ENCODE data around the gene NEK6.

Gene NEK6

DNA sequence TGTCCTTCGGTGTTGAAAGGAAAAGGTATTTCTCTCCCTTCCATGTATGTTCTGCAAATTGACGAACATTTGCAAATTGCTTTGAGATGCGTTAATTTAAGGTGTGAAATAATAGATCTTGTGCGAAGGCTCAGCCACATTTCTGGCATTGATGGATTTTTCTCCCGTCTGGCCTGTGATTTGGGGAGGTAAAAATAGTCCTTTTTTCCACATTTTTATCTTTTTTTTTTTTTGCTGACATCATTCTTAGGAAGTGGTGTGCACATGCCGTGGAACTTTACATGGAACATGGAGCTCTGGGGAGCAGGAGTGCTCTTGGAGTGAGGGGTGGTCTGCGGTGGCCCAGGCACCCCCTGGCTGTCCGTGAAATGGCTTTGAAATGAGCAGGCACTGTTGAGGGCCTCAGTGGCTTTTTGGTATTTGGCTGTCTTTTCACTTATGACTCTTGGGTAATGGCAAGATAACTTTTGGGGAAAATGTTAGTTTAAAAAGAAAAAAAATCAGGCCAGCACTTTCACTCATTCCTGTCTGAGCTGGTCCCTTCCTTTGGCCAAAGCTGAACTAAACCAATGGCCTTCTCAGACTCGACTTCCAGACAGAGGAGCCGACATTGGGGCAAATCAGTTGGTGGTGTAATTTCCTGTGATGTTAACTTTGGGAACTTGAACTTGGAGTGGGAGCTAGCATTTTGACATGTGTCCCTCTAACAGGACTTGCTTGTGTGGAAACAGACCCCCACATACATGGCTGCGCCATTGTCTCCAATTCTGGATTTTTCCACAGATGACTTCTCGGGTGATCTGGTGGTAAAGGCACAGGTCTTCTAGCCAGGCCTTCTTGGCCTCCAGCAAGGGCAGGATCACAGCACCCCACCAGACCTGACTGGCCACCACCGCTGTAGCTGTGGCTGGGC, 4.2 kb downstream of the NEK6 start:
- DNase-seq (ENCODE audit: low read depth in 2 of 2), result no peak

DNA sequence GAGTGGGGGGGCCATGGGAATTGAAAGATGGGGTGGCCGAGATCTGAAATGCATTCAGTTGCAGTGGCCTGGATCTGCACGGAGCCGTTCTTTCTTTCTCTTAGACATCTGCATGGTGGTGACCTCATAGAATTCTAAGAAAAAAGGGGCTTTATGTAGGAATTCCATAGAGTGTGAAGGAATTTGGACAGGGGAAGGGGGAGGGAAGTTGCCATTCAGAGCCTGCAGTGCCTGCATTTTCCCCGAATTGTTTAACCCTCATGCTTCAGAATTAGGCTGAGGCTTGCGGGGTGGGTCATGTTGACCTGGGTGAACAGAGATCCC, 4.9 kb downstream of the NEK6 start:
- DNase-seq (ENCODE audit: low read depth in 2 of 2), result no peak

DNA sequence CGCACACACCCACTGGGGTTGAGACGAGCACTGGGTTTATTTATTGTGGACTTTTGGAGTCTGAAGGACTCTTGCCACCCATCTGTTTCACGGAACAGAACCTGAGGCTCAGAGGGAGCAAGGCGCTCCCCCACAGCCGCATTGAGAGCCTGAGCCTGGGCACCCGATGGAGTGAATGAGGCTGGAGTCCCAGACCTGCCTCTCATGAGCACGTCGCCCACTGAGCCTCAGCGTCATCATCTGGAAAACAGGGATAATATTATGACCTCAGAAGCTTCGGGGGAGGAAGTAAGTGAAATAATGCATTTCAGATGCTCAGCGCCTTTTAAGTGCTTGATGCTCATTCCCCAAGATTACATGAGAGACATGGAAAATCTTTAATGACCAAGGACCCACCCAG, 5.5 kb downstream of the NEK6 start:
- no peak for DNase-seq (ENCODE audit: low read depth in 2 of 2)

DNA sequence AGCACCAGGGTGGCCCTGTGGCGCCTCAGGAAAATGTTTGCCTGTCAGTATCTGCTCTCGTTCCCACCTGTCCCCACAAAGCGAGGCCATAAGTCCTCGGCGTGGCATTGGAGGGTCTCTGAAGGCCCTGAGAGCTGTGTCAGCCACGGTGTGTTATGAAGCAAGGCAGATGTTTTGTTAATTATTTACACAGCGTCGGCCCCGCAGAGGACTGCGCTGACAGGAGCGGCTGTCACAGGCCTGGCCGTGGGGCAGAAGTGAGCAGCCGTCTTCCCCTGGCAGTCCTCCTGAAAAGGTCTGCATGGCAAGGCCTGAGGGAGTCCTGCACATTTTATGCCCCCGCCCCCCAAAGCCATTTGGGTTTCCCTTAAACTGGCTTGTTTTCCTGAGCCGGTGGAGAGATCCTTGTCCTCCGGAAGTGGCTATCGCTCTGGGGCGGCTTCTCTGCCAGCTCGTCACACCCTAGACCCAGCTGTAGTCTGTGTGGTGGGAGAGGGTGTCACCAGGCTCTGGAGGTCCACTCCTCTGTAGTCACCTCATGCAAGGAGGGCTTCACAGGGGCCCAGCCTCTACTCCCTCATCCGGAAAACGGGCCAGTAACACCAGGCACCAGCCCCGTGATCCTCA, 6.2 kb downstream of the NEK6 start:
- no peak for DNase-seq (ENCODE audit: low read depth in 2 of 2)

DNA sequence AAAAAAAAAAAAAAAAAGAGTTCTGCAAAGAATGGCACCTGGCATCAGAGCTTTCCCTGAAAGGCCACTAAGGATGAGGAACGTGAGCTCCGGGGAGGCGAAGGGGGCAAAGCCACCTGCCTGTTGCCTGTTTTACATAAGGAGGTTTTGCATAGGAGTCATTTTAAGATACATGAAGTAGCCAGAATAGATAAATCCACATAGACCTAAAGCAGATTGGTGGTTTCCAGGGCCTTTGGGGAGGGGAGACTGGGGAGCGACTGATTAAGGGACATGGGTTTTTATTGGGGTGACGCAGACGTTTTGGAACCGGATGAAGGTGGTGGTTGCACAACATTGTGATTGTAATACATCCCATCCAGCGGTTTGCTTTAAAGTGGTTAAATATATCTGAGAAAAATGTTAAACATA, 7.1 kb downstream of the NEK6 start:
- no peak for DNase-seq (ENCODE audit: low read depth in 2 of 2)

DNA sequence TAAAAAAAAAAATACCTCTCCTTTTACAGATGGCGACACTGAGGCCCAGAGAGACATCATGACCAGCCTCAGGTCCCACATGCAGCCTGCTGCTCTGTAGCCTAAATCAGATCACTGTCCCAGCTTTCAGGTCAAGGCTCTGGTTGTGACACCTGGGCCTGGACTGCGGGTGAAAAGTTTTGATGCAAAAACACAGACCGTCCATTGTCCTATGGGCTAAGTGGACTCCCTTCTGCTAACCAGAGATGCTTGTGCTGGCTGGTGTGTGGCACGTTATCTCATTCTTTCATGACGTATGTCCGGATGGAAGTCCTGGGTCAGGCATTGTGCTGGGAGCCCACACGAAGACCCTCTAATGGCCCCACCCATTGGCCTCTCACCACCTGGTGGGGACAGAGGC, 7.8 kb downstream of the NEK6 start:
- no peak for DNase-seq (ENCODE audit: low read depth in 2 of 2)

DNA sequence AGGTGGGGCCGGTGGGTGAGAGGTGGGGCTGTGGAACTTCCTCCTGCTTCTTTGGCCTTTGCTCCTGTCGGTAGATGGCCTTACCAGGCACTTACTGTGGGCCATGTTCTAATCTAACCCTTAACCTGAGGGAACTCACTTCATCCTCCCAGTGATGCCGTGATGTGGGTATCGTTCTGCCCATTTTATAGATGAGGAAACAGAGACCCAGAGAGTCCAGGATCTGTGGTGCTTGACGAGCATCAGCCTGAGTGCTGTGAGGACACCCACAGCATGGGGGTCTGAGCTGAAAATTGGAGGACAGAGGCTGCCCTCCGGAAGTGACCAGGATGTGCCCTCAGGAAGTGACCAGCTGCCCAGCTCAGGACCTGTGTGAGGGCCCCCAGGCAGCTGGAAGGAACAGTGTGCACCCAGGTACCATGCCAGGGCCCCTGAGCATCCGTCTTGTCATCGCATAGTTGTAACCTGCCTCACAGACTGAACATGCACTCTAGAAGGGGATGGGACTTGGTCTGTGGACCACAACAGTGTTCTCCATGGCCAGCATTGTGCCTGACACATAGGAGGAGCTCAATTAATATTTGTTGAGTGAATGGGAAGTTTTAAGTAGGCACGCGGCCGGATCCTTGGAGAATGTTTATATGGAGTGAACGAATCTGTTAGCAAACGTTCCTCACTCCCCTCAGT, 8.5 kb downstream of the NEK6 start:
- no peak for DNase-seq (ENCODE audit: low read depth in 2 of 2)

DNA sequence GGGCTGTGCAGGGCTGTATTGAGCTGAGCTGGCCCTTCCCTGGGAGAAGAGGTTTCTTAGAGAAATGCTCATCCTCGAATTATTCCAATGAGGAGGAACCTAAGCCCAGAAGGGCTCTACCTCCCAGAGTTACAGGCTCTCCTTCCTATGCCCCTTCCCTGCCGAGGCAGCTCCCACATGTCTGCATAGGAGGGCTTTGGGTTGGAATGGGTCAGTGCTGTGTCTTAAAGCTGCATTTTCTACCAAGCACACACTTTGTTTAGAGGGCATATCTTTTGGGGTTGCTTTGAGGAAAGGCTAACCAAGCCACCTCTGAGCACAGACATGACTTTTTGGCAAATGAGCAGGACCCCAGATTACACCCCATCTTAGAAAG, 9.1 kb downstream of the NEK6 start:
- DNase-seq (ENCODE audit: low read depth in 2 of 2), result no peak

DNA sequence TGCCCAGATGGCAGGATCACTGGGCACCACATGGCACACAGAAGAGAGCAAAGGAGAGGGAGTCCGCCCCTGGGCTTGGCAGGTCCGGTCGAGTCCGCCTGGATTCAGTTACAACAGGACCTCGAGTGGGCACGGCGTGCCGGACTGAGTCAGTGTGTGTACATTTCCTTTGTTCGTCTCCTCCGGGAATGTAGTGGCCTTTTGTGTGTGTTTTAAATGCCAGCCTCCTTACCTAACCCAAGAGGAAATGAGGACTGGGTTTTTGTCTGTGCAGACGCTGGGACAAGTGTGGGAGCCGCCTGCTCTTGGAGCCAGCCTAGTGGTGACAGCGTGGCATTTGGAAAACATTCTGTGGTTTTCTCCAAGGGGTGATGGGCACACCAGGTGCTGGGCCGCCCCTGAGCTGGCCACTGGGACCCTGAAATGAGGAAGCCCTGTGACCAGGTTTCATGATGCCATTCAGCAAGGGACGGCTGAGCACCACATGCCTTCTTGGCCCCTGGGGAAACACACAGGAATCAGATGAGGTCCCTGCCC, 9.6 kb downstream of the NEK6 start:
- DNase-seq (ENCODE audit: low read depth in 2 of 2), result no peak

DNA sequence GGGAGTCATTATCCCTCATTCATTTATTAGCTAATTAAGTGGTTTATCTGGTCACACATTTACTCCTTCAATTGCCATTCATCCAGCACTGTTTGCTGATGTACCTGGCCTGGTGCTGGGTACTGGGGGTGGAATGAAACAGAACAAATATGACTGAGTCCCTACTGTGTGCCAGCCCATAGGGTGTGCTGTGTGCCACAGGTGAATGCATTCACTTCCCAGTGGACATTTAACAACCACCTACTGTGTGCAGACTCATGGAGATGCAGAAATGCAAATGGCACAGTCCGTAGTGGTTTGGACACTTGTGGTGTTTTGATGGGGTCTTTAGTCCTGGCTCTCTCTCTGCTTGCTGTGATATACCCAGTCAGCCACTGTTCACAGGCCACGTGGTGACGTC, 10.5 kb downstream of the NEK6 start:
- DNase-seq (ENCODE audit: low read depth in 2 of 2), result no peak

DNA sequence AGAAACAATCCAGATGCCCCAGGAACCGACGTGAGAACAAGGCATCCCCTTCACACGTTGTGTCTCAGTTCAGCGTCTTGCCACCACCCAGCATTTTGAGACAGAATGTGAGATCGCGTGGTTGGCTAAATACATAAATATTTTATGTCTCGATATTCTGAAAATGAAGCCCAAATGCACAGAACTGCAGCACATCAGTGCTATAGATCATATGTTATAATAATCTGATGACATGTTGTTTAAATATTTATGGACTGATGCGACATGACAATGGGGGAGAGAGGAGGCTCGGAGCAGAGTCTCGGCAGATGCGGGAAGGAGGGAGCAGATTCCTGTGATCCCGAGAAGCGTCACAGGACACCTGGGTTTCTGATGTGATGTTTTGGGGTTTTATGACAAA, 10.9 kb downstream of the NEK6 start:
- no peak for DNase-seq (ENCODE audit: low read depth in 2 of 2)

DNA sequence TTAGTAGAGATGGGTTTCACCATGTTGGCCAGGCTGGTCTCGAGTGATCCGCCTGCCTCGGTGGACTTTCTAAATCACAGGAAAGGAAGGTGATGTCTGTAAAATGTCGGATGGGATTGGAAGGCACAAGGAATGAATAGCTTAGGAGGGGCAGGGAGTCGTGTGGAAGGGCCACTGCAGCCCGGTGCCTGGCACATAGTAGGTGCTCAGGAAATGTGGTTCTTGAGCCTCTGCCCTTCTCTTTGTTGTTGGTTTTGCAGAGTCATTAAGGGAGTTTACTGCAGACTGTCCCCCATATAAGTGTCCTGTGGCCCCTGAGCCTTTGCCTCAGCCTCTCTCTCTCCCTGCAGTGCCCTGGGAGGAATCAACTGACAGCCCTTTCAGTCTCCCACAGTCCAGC, 11.8 kb downstream of the NEK6 start:
- DNase-seq (ENCODE audit: low read depth in 2 of 2), result no peak

DNA sequence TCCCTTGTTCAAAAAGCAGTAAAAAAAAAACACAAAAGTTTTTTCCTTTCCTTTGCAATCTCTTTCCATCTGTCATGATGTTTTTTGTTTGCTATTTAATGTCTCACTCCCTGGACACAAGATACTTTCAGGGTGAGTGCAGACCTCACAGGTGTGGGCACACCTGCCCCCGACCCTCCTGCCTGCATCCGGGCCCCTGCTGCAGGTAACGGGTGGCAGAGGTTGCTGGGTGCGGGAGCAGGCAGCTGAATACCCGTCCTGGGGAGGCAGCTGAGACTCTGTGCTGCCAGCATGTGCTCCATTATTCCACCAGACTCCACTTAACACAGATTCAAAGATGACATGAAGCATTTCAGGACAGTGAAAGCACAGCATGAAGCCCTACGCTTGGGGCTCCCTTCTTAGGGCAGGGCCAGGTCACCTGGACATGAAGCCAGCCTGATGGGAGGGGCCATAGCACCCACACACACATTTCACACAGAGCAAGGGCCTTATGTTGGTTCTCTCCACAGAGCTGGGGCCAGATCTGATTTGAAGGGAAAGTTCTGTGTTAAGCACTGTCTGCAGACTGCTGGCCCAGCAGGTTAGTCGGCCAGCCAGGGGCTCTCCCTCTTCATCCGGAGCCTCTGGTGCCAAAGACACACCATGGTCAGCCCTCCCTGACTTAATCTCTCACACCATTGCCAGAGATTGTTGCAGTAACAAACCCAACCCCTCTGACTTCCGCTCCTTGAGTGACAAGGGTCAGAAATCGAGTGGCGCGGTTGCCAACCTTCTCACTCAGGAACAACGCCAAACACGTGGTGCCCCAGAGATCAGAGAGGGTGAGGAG, 13.0 kb downstream of the NEK6 start:
- no peak for DNase-seq (ENCODE audit: low read depth in 2 of 2)

DNA sequence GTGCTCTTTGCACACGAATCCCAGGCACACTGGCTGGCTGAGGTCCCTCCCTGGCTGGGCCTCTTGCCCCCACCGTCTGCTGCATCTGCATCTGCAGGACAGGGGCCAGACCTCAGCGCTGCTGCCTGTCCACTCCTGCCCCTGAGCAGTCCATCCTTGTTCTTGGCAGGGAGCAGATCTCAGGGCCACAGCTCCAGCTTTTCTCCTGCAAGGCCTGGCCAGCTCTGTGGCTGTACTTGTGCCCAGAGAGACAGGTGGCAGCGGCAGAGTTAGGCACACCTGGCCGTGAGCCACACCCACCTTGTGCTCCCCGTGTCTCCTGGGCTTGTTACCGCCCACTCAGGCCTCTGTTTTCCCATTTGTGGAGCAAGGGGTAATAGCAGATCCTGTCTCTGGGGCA, 13.9 kb downstream of the NEK6 start:
- DNase-seq (ENCODE audit: low read depth in 2 of 2), result no peak

DNA sequence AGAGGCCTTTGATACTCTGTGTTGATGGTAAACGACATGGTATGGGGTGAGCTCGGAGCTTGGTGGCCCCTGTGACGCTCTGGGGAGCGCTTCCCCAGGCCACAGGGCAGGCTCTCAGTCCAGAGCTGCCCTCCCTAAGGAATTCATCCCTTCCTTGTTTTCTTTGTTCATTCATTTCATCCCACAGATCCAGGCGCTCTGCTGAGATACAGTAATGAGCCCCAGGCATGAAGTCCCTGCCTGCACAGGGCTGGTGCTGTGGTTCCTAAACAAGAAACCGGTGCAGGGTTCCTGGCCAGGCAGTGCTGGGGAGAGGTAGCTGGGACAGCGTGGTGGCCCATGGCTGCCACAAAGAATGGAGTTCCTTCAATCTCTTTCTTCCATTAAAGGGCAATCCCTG, 14.4 kb downstream of the NEK6 start:
- no peak for DNase-seq (ENCODE audit: low read depth in 2 of 2)

DNA sequence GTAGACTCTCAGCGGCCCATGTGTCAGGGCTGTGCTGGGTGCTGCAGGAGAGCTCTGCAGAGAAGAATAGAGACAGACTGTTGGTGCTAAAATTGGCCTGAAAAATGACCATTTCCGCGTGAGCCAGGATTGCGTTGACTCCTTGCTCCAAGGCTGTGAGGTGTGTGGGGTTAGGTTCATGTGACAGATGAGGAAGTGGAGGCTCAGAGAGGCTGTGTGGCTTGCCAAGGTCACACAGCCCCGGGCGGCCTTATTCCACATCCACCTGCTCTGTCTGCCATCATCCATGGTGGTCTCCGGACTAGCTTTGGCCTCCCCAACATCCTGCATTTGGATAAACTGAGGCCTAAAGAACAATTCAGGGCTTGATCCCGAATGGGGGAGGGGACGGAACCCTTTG, 15.2 kb downstream of the NEK6 start:
- no peak for DNase-seq (ENCODE audit: low read depth in 2 of 2)

DNA sequence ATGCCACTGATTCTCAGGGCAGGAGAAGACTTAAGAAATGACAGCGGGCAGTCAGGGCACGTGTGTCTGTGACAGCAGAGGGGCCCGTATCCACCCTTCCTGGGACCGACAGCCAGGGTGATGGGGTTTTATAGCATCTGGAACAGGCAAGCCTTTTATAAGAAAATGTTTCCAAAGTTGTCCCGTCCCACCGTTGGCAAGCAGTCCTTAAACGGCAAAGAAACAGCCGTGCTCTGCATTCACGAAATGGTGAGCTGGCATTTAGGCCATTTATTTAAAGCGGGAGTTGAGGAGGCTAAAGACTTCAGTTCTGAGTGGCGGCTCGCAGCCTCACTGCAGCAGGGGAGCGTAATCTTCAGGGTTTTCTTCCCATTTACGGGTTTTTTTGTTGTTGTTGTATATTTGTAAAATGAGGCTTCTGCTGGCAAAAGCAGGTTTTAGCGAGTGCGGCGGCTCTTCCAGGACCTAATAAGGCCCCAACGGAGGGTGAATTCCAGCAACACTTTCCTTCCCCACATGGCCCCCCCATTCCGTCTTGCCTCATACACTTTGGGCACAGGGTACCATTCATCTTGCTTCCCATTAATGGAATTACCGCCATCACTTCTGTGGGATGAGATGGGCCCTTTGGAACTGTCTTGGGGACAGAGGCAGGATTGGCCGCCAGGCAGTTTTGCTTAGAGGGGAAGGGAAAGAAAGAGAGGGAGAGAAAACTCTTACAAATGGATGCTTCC, 15.8 kb downstream of the NEK6 start:
- no peak for DNase-seq (ENCODE audit: low read depth in 2 of 2)

DNA sequence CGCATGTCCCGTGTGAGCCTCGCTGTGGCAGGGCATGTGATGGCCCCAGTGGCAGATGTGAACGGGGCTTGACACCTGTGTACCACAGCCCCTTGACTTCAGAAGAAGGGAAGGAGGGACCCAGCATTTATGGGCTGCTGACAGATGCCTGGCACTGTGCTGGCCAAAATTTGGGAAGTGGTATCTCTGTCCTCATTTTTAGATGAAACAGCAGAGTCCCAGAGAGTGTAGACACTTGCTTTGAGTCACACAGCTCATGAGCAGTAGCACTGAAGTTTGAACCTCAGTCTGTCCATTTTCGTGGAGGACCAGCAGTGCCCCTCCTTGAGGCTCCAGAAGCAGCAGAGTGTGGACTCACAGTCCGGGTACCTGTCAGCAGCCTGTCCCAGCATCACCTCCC, 16.5 kb downstream of the NEK6 start:
- DNase-seq (ENCODE audit: low read depth in 2 of 2), result no peak

DNA sequence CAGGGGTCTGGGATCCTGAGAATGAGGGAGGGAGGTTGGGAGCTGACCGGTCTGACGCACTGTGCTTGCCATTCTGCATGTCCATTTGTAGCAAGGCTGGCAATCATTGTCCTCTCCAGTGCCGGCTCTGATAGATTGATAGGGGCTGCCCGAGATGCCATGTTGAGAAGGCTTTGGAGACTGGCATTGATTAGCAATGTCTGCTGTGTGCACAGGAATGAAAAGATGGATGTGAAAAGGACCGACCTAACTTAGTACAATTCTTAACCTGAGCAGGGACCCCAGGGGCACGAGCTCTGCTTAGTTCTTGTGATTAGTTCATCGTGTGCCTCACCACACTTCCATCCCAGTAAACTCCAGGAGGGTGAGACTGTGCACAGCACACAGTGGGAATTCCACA, 17.0 kb downstream of the NEK6 start:
- no peak for DNase-seq (ENCODE audit: low read depth in 2 of 2)

DNA sequence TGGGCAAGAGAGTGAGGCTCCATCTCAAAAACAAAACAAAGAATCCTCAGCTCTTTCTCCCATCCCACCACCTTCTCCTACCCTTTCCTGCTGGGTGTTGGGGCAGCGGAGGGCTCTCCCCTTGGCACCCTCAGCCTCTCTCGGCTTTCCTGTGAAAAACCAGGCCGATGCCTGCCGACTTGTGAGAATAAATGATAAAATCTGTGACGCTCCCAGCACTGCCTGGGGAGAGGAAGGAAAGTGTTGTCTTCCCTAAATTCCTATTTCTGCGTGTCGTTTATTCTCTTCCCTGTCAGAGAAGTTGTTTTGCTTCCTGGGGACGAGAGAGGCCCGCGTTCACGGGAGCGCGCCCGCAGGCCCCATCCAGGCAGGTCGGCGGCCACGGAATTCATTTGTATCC, 19.7 kb downstream of the NEK6 start:
- DNase-seq (ENCODE audit: low read depth in 2 of 2), result no peak

DNA sequence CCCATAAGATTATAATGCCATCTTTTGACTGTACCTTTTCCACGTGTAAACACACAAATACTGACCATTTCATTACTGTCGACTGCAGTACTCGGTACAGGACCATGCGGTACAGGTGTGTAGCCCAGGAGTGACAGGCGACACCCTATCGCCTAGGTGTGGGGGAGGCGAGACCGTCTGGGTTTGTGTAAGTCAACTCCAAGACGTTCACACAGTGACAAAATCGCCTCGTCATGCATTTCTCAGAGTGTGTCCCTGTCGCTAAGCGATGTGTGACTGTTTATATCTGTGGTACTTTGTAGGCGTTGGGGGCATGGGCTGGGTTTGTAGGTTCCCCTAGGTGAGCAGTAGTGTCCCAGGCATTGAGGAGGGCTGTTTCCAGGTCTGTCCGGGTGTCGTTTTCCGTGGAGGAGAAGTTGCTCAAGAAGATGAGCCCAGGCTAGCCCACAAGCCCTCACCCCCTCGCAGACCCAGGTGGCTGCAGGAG, 20.3 kb downstream of the NEK6 start:
- no peak for DNase-seq (ENCODE audit: low read depth in 2 of 2)
